Measurements from ENCODE around the gene PPOX.
A peak's percentile ranks its signal among the peaks of the same experiment; 100 is the strongest.

PPOX gene

DNA sequence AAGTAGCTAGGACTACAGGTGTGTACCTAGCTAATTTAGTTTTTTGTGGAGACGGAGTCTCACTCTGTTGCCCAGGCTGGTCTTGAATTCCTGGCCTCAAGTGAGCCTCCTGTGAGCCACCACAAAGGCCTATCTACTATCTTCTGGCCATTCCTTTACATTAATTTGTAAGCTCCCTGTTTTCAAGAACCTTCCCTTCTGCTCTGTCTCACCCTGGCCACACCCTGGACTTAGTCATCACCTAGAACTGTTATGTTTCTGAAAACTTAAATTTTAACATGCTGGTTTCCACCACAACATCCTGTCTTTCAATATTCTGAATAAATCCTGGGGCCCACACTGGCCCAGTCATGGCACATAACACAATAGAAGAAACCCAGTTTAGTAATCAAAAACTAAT lies 16.0 kb downstream of the PPOX start:
- H3F3A ChIP-seq (ENCODE audit: control insufficient read depth, insufficient read depth), result peaks cover 16% of the 10 kb centered on the region
- no peaks in the 10 kb centered on the region for H3K9me3 ChIP-seq (ENCODE audit: control insufficient read depth, insufficient read depth, low read length)
- H3K27ac ChIP-seq (ENCODE audit: low read depth, low read length), result no peak overlapping the region
- H3K79me2 ChIP-seq (ENCODE audit: control insufficient read depth, low read length), result peaks cover under 1% of the 10 kb centered on the region; the same call in 1 of the 2 replicates
- H4K20me1 ChIP-seq (ENCODE audit: control insufficient read depth, insufficient read depth, low read depth, low read length), result no peaks in the 10 kb centered on the region
- no peaks in the 10 kb centered on the region for H3K27me3 ChIP-seq (ENCODE audit: control insufficient read depth, low read length)
- no peaks in the 10 kb centered on the region for H3K9me2 ChIP-seq (replicated peaks; ENCODE audit: control insufficient read depth, low read length)
- no peak for TF ChIP-seq EZH2phosphoT487 (IDR thresholded peaks at IDR 0.05; ENCODE audit: borderline replicate concordance, low read length)
- TF ChIP-seq, protein P1, sequence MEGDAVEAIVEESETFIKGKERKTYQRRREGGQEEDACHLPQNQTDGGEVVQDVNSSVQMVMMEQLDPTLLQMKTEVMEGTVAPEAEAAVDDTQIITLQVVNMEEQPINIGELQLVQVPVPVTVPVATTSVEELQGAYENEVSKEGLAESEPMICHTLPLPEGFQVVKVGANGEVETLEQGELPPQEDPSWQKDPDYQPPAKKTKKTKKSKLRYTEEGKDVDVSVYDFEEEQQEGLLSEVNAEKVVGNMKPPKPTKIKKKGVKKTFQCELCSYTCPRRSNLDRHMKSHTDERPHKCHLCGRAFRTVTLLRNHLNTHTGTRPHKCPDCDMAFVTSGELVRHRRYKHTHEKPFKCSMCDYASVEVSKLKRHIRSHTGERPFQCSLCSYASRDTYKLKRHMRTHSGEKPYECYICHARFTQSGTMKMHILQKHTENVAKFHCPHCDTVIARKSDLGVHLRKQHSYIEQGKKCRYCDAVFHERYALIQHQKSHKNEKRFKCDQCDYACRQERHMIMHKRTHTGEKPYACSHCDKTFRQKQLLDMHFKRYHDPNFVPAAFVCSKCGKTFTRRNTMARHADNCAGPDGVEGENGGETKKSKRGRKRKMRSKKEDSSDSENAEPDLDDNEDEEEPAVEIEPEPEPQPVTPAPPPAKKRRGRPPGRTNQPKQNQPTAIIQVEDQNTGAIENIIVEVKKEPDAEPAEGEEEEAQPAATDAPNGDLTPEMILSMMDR (IDR thresholded peaks at IDR 0.05; ENCODE audit: low read depth, low read length, poor library complexity, severe bottlenecking), result no peak
- no peak overlapping the region for H3K4me2 ChIP-seq (ENCODE audit: low read length)
- no peaks in the 10 kb centered on the region for H3K36me3 ChIP-seq (ENCODE audit: control insufficient read depth, low read length)
- peaks cover 56% of the 10 kb centered on the region for H3K4me1 ChIP-seq (ENCODE audit: control insufficient read depth, low read length)
- H3K4me3 ChIP-seq (ENCODE audit: low read length), result no peak overlapping the region

DNA sequence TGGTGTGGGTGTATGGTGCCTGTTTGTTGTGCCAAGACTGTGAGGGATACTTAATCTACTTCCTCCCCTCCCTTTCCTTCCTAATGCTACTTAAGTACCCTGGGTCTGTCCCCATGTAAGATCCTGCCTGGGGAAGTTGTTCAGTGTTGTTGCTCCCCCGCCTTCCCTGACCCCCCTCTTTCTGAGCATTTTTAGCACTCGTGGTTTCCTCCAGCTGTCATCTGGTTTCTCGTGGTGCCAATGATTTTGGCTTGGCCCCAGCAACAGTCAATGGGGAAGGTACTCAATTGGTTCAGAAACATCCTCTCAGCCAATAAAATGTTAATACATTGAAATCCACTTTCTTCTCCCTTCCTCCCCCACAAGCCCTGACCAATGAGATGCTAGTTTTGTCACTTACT lies 19.1 kb downstream of the PPOX start:
- Histone ChIP-seq H3K4me3 (ENCODE audit: low read length) (peak overlapping the region; percentile 57), H3K27me3 (ENCODE audit: control insufficient read depth, low read length) (no peaks in the 10 kb centered on the region), H3K79me2 (ENCODE audit: control insufficient read depth, low read length) (no peaks in the 10 kb centered on the region), H3K4me2 (ENCODE audit: low read length) (peak overlapping the region; percentile 69), H3K4me1 (ENCODE audit: control insufficient read depth, low read length) (peaks cover 48% of the 10 kb centered on the region), H3K36me3 (ENCODE audit: control insufficient read depth, low read length) (no peaks in the 10 kb centered on the region), H3K9me3 (ENCODE audit: control insufficient read depth, insufficient read depth, low read length) (no peaks in the 10 kb centered on the region), H3K9me2 (replicated peaks; ENCODE audit: control insufficient read depth, low read length) (no peaks in the 10 kb centered on the region), H3K27ac (ENCODE audit: low read depth, low read length) (peak overlapping the region; percentile 84), H4K20me1 (ENCODE audit: control insufficient read depth, insufficient read depth, low read depth, low read length) (no peaks in the 10 kb centered on the region), H3F3A (ENCODE audit: control insufficient read depth, insufficient read depth) (peaks cover 15% of the 10 kb centered on the region)
- TF ChIP-seq, protein P1 (IDR thresholded peaks at IDR 0.05; ENCODE audit: low read depth, low read length, poor library complexity, severe bottlenecking), result no peak
- TF ChIP-seq EZH2phosphoT487 (IDR thresholded peaks at IDR 0.05; ENCODE audit: borderline replicate concordance, low read length), result no peak

DNA sequence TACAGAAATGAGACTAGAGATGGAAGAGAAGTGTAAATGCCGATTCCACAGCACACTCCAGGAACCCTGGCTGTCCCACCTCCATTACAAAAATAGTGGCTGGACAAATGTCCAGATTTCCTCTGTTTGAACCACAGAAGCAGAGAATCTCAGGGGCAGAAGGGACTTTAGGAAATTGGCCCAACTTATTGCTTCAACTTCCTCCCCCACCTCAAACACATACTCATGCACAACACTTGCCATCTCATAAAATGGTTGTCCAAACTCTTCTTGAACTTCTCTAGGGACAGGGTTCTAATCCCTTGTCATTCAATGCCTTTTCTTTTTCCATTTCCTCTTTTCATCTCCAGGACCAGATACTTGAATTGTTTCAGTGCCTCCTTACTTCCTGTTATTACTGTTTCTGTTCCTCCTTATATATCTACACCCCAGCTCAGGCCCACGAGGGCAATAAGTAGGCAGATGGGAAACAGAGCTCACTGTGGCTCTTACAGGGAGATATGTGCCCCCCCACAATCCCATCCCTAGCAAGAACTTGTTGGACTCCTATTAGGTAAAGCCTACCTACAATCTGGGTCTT lies 19.6 kb downstream of the PPOX start:
- Histone ChIP-seq H3K79me2 (ENCODE audit: control insufficient read depth, low read length) (no peaks in the 10 kb centered on the region), H3K4me3 (ENCODE audit: low read length) (peak overlapping the region; percentile 57), H3K9me2 (replicated peaks; ENCODE audit: control insufficient read depth, low read length) (no peaks in the 10 kb centered on the region), H3K4me1 (ENCODE audit: control insufficient read depth, low read length) (peaks cover 48% of the 10 kb centered on the region), H3K36me3 (ENCODE audit: control insufficient read depth, low read length) (no peaks in the 10 kb centered on the region), H4K20me1 (ENCODE audit: control insufficient read depth, insufficient read depth, low read depth, low read length) (no peaks in the 10 kb centered on the region), H3F3A (ENCODE audit: control insufficient read depth, insufficient read depth) (peaks cover 15% of the 10 kb centered on the region), H3K27ac (ENCODE audit: low read depth, low read length) (peak overlapping the region; percentile 84), H3K4me2 (ENCODE audit: low read length) (peak overlapping the region; percentile 69), H3K27me3 (ENCODE audit: control insufficient read depth, low read length) (no peaks in the 10 kb centered on the region), H3K9me3 (ENCODE audit: control insufficient read depth, insufficient read depth, low read length) (no peaks in the 10 kb centered on the region)
- TF ChIP-seq, protein P1 (IDR thresholded peaks at IDR 0.05; ENCODE audit: low read depth, low read length, poor library complexity, severe bottlenecking), result no peak
- no peak for TF ChIP-seq EZH2phosphoT487 (IDR thresholded peaks at IDR 0.05; ENCODE audit: borderline replicate concordance, low read length)

All from DOHH2 (cell line).